Measurements from ENCODE around the gene PHF21A. TPM values are rescaled to one million over a fixed set of nuclear protein-coding genes. Genes with fewer than 3 reads are reported as not detected.
A peak's percentile ranks its signal among the peaks of the same experiment; 100 is the strongest.

The PHF21A gene
- total RNA-seq, 2 experiments from 2014 or later, result 36.2 to 40.4 TPM

- no peaks in the 10 kb centered on the region for H3K27me3 Mint-ChIP-seq
- ChIA-PET CTCF (interaction anchor here (1.1 to 4.8 kb wide), 7 partner anchors 9 to 121 kb away, joined by 3 to 30 read pairs (median 3); no protein-coding TSS in a partner anchor), POLR2A (interaction anchor here (1.0 kb wide), 1 partner anchor 16 kb away, joined by 4 read pairs; no protein-coding TSS in a partner anchor)
- no peaks in the 10 kb centered on the region for H3K36me3 Mint-ChIP-seq (ENCODE audit: low read depth)
- H3K27ac Mint-ChIP-seq, result no peak overlapping the region
- TF ChIP-seq, protein P1, sequence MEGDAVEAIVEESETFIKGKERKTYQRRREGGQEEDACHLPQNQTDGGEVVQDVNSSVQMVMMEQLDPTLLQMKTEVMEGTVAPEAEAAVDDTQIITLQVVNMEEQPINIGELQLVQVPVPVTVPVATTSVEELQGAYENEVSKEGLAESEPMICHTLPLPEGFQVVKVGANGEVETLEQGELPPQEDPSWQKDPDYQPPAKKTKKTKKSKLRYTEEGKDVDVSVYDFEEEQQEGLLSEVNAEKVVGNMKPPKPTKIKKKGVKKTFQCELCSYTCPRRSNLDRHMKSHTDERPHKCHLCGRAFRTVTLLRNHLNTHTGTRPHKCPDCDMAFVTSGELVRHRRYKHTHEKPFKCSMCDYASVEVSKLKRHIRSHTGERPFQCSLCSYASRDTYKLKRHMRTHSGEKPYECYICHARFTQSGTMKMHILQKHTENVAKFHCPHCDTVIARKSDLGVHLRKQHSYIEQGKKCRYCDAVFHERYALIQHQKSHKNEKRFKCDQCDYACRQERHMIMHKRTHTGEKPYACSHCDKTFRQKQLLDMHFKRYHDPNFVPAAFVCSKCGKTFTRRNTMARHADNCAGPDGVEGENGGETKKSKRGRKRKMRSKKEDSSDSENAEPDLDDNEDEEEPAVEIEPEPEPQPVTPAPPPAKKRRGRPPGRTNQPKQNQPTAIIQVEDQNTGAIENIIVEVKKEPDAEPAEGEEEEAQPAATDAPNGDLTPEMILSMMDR (IDR thresholded peaks at IDR 0.05), result no peak
- DNase-seq, result no peak
- ATAC-seq, result no peak
- intact Hi-C loops (cut with micrococcal nuclease), result no loop called here
- no peak overlapping the region for H3K4me3 Mint-ChIP-seq
- no peaks in the 10 kb centered on the region for H3K9me3 Mint-ChIP-seq
- no peaks in the 10 kb centered on the region for H3K4me1 Mint-ChIP-seq (ENCODE audit: low read depth)
Measured at GRCh38 chr11:45994371-45995341, 126.6 kb downstream of the PHF21A start.

DNA sequence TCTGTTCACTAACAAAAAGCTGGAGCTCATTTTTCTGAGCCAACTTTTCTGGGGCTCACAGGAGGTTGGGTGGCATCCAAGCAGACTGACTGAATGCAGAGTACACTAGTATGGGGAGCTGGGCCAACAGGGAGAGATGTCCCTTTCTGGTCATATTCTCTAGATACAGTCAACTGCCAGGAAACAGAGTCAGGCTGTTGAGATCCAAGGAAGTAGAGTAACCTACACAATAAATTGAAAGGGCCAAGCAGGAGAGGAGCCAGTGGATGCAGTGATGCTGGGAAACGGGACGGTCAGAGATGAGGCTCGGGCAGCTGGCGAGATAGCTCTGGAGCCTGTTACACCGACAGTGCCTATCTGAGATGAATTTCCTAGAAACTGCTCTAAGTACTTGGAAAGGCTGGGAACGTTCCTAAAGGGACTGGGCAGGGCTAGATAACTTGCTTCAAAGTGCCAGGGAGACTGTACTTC, 127.7 kb downstream of the PHF21A start:
- POLR2A ChIA-PET, result no interaction called here
- Mint-ChIP-seq H3K36me3 (ENCODE audit: low read depth) (no peaks in the 10 kb centered on the region), H3K27ac (no peak overlapping the region)

DNA sequence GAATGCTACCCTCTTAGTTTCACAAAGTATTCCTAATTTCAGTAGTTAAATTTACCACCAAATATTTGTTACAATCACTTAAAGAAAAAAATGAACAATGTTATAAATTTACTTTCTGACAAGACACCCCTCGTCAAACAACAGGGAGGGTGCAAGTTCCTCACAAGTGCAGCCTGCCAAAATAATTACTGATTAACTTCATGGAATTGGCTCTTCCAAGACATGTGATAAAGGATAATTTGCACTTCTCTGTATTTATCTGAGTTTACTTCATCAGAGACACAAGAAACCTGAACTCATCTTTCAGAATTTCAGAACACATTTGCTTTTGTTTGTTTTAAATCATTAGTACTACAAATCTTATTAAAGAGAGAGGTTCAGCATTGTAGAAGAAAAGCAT, 132.3 kb downstream of the PHF21A start:
- Mint-ChIP-seq H3K36me3 (ENCODE audit: low read depth) (no peaks in the 10 kb centered on the region), H3K4me3 (no peak overlapping the region), H3K9me3 (no peaks in the 10 kb centered on the region), H3K27me3 (no peaks in the 10 kb centered on the region), H3K27ac (no peak overlapping the region), H3K4me1 (ENCODE audit: low read depth) (peaks cover 12% of the 10 kb centered on the region)
- DNase-seq (no peak), ATAC-seq (no peak)
- intact Hi-C loops (cut with micrococcal nuclease), result no loop called here
- TF ChIP-seq, protein P1 (IDR thresholded peaks at IDR 0.05), result no peak
- CTCF ChIA-PET, result interaction anchor here (1.8 to 5.6 kb wide), 2 partner anchors 17 to 24 kb away, joined by 11 to 28 read pairs; no protein-coding TSS in a partner anchor
- POLR2A ChIA-PET, result no interaction called here

More for the DNA sequence above, 127.7 kb downstream of the PHF21A start:
- H3K4me1 Mint-ChIP-seq (ENCODE audit: low read depth), result no peaks in the 10 kb centered on the region
- intact Hi-C loops (cut with micrococcal nuclease), result no loop called here
- no peaks in the 10 kb centered on the region for H3K27me3 Mint-ChIP-seq
- CTCF ChIA-PET, result interaction anchor here (1.3 to 4.8 kb wide), 5 partner anchors 10 to 120 kb away, joined by 3 to 30 read pairs (median 6); no protein-coding TSS in a partner anchor
- H3K4me3 Mint-ChIP-seq, result no peak overlapping the region
- H3K9me3 Mint-ChIP-seq, result no peaks in the 10 kb centered on the region
- ATAC-seq (no peak), DNase-seq (no peak)
- TF ChIP-seq, protein P1 (IDR thresholded peaks at IDR 0.05), result no peak

- no peak for ATAC-seq
Measured at GRCh38 chr11:45985212-45985611, 136.0 kb downstream of the PHF21A start.

More at GRCh38 chr11:45985212-45985611, 136.0 kb downstream of the PHF21A start:
- H3K27ac Mint-ChIP-seq, result peak overlapping the region; percentile 51
- H3K36me3 Mint-ChIP-seq (ENCODE audit: low read depth), result no peaks in the 10 kb centered on the region
- H3K27me3 Mint-ChIP-seq, result no peaks in the 10 kb centered on the region
- ChIA-PET POLR2A (no interaction called here), CTCF (interaction anchor here (1.0 kb wide), 2 partner anchors 20 to 21 kb away, joined by 4 to 5 read pairs; no protein-coding TSS in a partner anchor)
- no peak overlapping the region for H3K4me3 Mint-ChIP-seq
- TF ChIP-seq, protein P1 (IDR thresholded peaks at IDR 0.05), result no peak
- intact Hi-C loops (cut with micrococcal nuclease), result no loop called here
- no peak for DNase-seq
- H3K4me1 Mint-ChIP-seq (ENCODE audit: low read depth), result peaks cover 27% of the 10 kb centered on the region
- H3K9me3 Mint-ChIP-seq, result no peaks in the 10 kb centered on the region

Measured in activated CD8-positive, alpha-beta T cell treated with anti-CD3 and anti-CD28 coated beads for 36 hours (primary cell).